BE2C (cell line): ENCODE measurements around the gene DPEP2.
"Not testable (repeated sequence)": the region's sequence is repeated elsewhere in the genome, so short reads cannot be mapped to it uniquely, and the experiment has no call there.

Experiments
- DNase-seq: peaks from one replicate; pipeline ENCODE4 v3.0.0-alpha.2; 2020
- H3K27me3 ChIP-seq: fragments of 250-450 bp; sonication (Bioruptor Pico); 2 replicates; pipeline ENCODE4 v1.5.1; 2020; ENCODE audit warnings: mild to moderate bottlenecking
- H3K36me3 ChIP-seq: fragments of 250-450 bp; sonication (Bioruptor Pico); 2 replicates; pipeline ENCODE4 v1.5.1; 2020; ENCODE audit warnings: mild to moderate bottlenecking
- H3K4me1 ChIP-seq: fragments of 250-450 bp; sonication (Bioruptor Pico); 2 replicates; pipeline ENCODE4 v1.5.1; 2020
- H3K4me3 ChIP-seq: 2 replicates; pipeline ENCODE4 v1.5.1; 2011; ENCODE audit warnings: low read depth, low read length
- H3K9me3 ChIP-seq: fragments of 250-450 bp; sonication (Bioruptor Pico); 2 replicates; pipeline ENCODE4 v1.5.1; 2020
- TF ChIP-seq, protein P1 (sequence below): IDR thresholded peaks from 2 replicates; pipeline ENCODE4 v1.5.1; 2012; ENCODE audit warnings: mild to moderate bottlenecking, low read depth, low read length

The DPEP2 gene

DNA sequence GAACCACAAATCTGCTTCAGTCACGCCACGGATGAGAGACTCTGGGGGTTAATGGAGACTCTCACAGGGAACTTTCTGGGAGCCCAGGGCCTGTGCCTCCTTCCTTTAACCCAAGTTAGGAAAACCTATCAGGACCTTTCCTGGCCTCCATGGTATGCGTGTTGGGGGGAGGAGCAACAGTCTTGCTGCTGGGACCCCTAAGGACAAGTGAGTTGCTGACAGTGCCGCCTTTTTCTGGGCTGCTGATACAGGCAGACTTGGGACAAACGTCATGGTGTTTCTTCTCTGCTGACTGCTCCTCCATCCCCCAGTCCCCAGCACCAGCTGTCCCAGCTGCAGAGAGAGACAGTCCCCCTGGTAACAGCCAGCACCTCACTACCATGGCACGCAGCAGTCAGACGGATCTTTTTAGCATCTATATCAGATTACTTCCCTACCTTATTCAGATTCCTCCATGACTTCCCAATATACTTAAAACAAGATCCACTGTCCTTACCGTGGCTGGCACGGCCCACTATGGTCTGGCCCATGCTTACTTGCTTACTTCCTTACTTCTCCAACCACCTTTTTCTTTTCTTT, 10.0 kb upstream of the DPEP2 start:
- Histone ChIP-seq H3K4me1 (no peaks in the 10 kb centered on the region), H3K4me3 (no peak overlapping the region), H3K36me3 (no peaks in the 10 kb centered on the region), H3K9me3 (no peaks in the 10 kb centered on the region), H3K27me3 (no peaks in the 10 kb centered on the region)
- no peak for DNase-seq
- TF ChIP-seq, protein P1, sequence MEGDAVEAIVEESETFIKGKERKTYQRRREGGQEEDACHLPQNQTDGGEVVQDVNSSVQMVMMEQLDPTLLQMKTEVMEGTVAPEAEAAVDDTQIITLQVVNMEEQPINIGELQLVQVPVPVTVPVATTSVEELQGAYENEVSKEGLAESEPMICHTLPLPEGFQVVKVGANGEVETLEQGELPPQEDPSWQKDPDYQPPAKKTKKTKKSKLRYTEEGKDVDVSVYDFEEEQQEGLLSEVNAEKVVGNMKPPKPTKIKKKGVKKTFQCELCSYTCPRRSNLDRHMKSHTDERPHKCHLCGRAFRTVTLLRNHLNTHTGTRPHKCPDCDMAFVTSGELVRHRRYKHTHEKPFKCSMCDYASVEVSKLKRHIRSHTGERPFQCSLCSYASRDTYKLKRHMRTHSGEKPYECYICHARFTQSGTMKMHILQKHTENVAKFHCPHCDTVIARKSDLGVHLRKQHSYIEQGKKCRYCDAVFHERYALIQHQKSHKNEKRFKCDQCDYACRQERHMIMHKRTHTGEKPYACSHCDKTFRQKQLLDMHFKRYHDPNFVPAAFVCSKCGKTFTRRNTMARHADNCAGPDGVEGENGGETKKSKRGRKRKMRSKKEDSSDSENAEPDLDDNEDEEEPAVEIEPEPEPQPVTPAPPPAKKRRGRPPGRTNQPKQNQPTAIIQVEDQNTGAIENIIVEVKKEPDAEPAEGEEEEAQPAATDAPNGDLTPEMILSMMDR, result no peak

DNA sequence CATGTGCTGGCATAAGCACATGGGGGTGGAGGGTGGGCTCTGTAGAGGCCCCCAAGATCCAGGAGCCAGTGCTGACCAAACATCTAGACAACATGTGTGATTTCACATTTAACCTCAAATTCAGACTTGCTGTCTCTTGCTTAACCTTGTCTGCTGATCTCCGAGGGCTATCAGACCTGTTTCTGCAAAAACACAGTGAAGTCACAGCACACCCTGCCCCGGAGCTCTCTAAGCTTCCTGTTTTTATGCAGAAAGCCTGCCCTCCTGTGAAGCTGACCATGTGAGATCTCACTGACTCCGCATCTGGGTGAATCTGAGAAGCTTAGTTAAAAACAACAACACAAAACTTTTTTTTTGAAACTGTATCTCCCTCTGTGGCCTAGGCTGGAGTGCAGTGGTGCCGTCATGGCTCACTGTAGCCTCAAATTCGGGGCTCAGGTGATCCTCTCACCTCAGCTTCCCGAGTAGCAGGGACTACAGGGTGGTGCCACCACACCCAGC, 6.6 kb upstream of the DPEP2 start:
- Histone ChIP-seq H3K4me3 (no peak overlapping the region), H3K36me3 (no peaks in the 10 kb centered on the region), H3K4me1 (no peaks in the 10 kb centered on the region), H3K27me3 (no peaks in the 10 kb centered on the region), H3K9me3 (no peaks in the 10 kb centered on the region)
- TF ChIP-seq, protein P1, result no peak
- no peak for DNase-seq

DNA sequence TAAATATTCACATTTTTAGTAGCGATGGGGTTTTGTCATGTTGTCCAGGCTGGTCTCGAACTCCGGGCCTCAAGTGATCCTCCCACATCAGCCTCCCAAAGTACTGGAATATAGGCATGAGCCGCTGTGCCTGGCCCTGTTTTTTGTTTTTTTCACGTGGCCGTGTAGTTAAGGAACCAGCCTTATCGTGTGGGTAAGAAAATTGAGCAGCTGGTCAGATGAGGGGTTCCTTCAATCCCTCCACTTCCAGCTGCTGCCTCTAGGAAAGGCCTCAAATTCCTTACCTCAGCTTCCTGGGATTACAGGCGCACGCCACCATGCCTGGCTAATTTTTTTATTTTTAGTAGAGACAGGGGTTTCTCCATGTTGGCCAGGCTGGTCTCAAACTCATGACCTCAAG, 5.9 kb upstream of the DPEP2 start:
- Histone ChIP-seq H3K9me3 (no peaks in the 10 kb centered on the region), H3K36me3 (no peaks in the 10 kb centered on the region), H3K27me3 (no peaks in the 10 kb centered on the region), H3K4me3 (no peak overlapping the region), H3K4me1 (no peaks in the 10 kb centered on the region)
- TF ChIP-seq, protein P1, result no peak
- no peak for DNase-seq

DNA sequence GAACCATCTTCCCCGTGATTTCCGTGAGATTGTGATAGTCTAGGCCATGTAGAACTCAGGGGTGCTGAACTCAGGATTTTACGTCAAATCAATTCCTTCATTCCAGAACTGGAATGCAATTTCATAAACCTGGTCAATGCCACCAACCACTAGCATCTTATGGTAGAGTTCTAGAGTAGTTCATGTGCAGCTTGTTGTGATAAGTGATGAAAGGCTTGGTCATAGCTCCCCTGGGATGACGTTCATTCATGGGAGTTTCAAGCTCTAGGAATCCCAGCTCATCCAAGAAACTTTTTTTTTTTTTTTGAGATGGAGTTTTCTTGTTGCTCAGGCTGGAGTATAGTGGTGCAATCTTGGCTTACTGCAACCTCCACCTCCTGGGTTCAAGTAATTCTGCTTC, 3.7 kb upstream of the DPEP2 start:
- DNase-seq, result no peak
- H3K4me3 ChIP-seq, result no peak overlapping the region
- H3K36me3 ChIP-seq, result no peaks in the 10 kb centered on the region
- no peaks in the 10 kb centered on the region; the same call in 1 of the 2 replicates for H3K9me3 ChIP-seq
- TF ChIP-seq, protein P1, result no peak
- no peaks in the 10 kb centered on the region for H3K4me1 ChIP-seq
- no peaks in the 10 kb centered on the region for H3K27me3 ChIP-seq

DNA sequence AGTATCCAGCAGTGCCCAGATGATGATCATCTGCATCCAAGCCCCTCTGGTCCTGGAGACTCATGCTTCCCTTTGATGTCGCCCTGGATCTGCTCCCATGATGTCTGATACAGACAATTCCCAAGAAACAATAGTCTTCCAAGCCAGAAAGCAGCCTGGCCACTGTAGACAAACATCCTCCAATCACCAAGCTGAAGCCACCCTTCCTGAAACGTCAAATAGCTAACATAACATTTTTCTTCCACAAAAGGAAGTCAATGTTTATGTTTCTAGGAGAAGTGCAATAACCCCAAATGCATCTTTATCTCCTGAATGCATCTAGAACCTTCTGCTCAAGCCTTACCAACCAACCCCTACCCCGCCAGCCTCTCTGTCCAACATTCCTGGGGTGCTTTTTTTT, 1.2 kb upstream of the DPEP2 start:
- Histone ChIP-seq H3K36me3 (no peaks in the 10 kb centered on the region), H3K4me3 (no peak overlapping the region), H3K4me1 (no peaks in the 10 kb centered on the region), H3K9me3 (no peaks in the 10 kb centered on the region; the same call in 1 of the 2 replicates), H3K27me3 (no peaks in the 10 kb centered on the region)
- TF ChIP-seq, protein P1, result no peak
- DNase-seq, result no peak

DNA sequence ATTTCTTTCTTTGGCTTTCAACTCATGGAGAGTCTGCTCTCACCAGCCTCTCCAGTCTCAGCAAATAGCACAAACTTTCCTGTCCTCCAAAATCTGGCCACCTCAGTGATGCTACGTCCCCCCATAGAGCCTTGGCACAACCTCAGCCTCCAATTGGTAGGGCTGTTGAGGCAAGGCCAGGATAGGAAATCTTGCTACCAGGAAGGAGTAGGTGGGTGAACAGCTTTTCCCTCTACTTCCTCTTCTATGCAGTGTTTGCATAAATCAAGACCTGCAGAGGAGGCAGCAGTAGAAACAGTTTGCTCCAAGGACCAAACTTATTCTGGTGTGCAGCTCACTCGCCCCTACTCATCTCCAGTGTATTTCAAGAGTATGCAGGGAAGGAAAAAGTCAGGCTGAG, 701 bp upstream of the DPEP2 start:
- DNase-seq, result no peak
- TF ChIP-seq, protein P1, result no peak
- Histone ChIP-seq H3K4me3 (no peak overlapping the region), H3K4me1 (no peaks in the 10 kb centered on the region), H3K36me3 (no peaks in the 10 kb centered on the region), H3K9me3 (no peaks in the 10 kb centered on the region; the same call in 1 of the 2 replicates), H3K27me3 (no peaks in the 10 kb centered on the region)

DNA sequence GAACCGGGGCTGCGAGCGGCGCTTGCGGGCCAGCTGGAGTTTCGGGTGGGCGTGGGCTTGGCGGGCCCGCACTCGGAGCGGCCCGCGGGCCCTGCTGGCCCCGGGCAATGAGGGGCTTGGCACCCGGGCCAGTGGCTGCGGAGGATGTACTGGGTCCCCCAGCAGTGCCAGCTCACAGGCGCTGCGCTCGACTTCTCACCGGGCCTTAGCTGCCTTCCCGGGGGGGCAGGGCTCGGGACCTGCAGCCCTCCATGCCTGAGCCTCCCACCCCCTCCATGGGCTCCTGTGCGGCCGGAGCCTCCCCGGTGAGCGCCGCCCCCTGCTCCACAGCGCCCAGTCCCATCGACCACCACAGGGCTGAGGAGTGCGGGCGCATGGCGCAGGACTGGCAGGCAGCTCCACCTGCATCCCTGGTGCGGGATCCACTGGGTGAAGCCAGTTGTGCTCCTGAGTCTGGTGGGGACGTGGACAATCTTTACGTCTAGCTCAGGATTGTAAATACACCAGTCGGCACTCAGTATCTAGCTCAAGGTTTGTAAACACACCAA, 979 bp downstream of the DPEP2 start:
- H3K27me3 ChIP-seq, H3K4me3 ChIP-seq, H3K36me3 ChIP-seq, H3K4me1 ChIP-seq, DNase-seq, H3K9me3 ChIP-seq: not testable (repeated sequence)
